Astrocyte of the spinal cord (primary cell): ENCODE data around the gene TP53.

Experiments used
- DNase-seq: peaks from one replicate; pipeline ENCODE4 v3.0.0; 2011; ENCODE audit warnings: low read depth, low spot score
- H3K4me3 ChIP-seq: 2 replicates; pipeline ENCODE4 v1.5.1; 2011; ENCODE audit warnings: low read depth, mild to moderate bottlenecking, low read length, moderate library complexity
- in situ Hi-C: cut with HindIII; loops from 2 replicates; pipeline ENCODE4 v1.10.0; 2017; ENCODE audit warnings: low sequenced_read_pairs
- TF ChIP-seq, protein P1 (sequence below): IDR thresholded peaks from 2 replicates; pipeline ENCODE4 v1.5.1; 2012; ENCODE audit warnings: low read depth, mild to moderate bottlenecking, low read length, inconsistent platforms

The TP53 gene

DNA sequence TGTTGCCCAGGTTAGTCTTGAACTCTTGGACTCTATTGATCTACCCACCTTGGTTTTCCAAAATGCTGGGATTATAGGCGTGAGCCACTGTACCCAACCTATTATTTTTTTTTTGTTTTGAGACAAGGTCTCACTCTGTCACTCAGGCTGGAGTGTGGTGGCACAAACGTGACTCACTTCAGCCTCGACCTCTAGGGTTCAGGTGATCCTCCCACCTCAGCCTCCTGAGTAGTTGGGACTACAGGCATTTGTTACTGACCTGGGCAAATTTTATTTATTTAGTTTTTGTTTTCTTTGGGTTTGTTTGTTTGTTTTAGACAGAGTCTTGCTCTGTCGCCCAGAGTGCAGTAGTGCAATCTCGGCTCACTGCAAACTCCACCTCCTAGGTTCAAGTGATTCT is 63.6 kb downstream of the TP53 start:
- TF ChIP-seq, protein P1, sequence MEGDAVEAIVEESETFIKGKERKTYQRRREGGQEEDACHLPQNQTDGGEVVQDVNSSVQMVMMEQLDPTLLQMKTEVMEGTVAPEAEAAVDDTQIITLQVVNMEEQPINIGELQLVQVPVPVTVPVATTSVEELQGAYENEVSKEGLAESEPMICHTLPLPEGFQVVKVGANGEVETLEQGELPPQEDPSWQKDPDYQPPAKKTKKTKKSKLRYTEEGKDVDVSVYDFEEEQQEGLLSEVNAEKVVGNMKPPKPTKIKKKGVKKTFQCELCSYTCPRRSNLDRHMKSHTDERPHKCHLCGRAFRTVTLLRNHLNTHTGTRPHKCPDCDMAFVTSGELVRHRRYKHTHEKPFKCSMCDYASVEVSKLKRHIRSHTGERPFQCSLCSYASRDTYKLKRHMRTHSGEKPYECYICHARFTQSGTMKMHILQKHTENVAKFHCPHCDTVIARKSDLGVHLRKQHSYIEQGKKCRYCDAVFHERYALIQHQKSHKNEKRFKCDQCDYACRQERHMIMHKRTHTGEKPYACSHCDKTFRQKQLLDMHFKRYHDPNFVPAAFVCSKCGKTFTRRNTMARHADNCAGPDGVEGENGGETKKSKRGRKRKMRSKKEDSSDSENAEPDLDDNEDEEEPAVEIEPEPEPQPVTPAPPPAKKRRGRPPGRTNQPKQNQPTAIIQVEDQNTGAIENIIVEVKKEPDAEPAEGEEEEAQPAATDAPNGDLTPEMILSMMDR: no peak
- in situ Hi-C loops: no loop called here
- no peak overlapping the region for H3K4me3 ChIP-seq
- no peak for DNase-seq

DNA sequence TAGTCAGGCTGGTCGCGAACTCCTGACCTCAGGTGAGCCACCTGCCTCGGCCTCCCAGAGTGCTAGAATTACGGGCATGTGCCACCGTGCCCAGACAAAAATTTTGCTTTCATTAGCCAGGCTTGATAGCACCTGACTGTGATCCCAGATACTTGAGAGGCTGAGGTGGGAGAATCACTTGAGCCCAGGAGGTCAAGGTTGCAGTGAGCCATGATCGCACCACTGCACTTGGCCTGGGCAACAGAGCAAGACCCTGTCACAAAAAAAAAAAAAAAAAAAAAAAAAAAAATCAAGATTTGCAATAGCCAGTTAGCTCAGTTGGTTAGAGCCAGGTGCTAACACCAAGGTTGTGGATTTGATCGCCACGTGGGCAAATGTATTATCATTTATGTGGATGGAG is 66.5 kb downstream of the TP53 start:
- in situ Hi-C loops: no loop called here
- DNase-seq: no peak
- TF ChIP-seq, protein P1: no peak
- no peak overlapping the region for H3K4me3 ChIP-seq

DNA sequence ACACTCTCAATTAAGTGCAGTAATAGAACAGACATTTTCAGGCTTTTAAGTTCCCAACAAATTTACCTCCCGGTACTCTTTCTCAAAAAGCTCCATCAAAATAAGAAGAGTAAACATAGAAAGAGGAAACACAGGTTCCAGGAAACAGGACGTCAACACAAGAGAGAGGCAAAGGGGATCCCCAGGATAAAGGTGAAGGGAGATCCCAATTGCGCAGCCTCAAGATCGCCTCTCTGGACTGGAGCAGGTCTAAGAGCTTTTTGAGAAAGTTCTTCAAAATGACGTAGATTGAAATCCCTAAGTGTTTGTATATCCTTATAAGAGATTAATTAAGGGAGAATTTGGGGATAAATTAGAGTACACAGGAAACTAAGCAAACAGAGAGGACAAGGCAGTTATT is 68.7 kb downstream of the TP53 start:
- no peak for DNase-seq
- in situ Hi-C loops: no loop called here
- no peak overlapping the region for H3K4me3 ChIP-seq
- TF ChIP-seq, protein P1: no peak
